Raji (cell line): ENCODE results near the gene COL4A3.
A peak's percentile ranks its signal among the peaks of the same experiment; 100 is the strongest.

Source experiments
- POLR2A ChIP-seq: IDR thresholded peaks from 2 replicates; pipeline ENCODE4 v1.6.1; 2011; ENCODE audit warnings: low read depth, low read length, control low read depth; ENCODE audit not compliant: insufficient read depth

The COL4A3 gene

DNA sequence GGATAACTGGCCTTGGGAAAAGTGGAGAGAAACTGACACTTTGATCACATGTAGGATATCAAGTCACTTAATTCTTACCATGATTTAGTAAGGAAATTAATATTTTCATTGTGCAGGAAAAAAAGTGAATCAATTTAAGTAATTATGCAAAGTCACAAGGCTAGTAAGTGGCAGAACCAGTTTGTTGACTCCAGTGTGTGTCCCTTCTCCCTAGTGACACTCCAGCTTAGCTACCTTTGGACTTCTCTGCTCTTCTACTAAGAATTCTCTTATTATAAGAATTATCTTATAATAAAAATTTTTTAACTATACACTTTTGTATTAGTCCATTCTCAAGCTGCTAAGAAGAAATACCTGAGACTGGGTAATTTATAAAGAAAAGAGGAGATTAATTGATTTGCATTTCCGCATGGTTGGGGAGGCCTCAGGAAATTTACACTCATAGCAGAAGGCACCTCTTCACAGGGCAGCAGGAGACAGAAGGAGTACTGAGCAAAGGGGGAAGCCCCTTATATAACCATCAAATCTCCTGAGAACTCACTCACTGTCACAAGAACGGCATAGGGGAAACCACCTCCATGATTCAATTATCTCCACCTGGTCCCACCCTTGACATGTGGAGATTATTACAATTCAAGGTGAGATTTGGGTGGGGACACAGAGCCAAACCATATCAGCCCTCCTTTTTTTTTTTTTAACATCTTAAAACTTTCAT lies 14.0 kb upstream of the COL4A3 start:
- TF ChIP-seq POLR2A, result no peak

DNA sequence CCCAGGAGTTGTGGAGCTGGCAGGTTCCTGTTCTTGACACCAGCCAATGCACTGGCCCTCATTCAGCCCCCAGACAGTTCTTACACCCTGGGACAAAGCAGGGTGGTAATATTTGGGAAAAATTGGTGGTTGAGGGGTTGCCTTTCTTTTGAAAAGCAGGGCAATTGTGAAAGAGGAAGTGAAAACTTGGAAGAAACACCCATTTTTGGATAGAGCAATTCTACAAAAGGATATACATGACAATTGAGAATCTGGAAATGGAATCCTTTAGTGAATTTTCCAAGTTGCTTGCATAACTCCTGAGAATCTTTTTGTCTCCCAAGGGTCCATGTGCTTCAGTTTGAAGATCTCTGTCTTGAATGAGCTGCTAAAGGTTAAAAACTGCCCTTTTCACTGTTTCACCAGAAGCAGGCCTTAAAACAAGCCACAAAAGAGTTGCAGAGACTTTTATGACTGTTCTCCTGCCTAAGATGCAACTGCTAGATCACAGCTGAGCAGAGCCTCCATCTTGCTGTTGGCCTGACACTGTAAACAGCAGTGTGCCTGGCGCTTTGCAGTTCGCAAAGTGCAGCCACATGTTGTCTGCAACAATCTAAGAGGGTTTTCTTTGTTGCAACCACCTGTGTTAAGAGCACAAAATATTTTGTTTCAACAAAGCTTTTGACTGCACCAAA lies 12.2 kb upstream of the COL4A3 start:
- TF ChIP-seq POLR2A, result no peak

DNA sequence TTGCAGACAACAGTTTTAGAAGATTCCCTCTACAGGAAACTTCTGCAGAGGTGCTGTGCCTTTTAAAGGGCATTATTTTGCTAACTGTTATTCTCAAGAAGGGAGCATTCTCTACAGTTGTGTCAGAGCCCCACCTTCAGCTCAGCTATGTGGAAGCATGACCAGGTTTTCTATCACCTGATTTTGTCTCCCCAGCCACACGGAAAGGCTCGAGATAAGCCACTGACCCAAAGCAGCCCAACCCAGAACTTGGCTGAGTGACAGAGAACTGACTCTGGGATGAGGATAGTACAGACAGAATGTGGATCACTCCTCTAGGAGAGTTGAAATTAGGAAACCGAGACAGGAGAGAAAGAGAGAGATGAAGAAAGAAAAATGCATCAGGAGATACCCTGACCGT lies 11.1 kb upstream of the COL4A3 start:
- no peak for TF ChIP-seq POLR2A

DNA sequence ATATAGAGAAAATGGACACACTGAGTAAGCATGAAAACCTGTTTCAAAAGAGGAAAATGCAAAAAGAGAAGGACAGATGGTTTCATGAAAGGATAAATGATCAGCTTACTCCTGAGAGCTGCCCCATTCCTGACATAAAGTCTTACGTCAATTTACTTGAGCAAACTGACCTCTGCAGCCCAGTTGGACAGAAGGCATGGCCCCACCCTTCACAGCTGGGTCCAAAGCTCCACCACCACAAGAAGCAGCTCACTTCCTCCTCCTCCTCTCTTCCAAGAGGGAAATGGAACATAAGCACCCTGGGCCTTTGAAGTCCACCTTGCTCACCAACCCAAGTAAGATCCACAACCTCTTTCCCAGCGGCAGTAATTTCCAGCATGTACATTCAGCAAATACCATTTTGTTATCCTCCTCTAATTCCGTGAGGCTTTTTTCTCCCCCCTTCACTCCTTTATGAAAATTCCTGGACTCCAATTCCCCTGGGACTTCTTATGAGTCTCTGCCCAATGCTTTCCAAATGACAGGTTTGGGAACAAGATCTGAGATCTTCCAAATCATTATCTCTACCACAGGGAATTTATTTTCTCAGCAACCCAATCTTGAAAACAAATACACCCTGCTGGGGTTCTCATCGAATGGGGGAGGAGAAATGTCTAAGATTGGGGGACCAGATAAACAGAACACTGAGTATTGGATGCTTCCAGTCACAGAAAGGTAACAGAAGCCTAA lies 10.5 kb upstream of the COL4A3 start:
- no peak for TF ChIP-seq POLR2A

DNA sequence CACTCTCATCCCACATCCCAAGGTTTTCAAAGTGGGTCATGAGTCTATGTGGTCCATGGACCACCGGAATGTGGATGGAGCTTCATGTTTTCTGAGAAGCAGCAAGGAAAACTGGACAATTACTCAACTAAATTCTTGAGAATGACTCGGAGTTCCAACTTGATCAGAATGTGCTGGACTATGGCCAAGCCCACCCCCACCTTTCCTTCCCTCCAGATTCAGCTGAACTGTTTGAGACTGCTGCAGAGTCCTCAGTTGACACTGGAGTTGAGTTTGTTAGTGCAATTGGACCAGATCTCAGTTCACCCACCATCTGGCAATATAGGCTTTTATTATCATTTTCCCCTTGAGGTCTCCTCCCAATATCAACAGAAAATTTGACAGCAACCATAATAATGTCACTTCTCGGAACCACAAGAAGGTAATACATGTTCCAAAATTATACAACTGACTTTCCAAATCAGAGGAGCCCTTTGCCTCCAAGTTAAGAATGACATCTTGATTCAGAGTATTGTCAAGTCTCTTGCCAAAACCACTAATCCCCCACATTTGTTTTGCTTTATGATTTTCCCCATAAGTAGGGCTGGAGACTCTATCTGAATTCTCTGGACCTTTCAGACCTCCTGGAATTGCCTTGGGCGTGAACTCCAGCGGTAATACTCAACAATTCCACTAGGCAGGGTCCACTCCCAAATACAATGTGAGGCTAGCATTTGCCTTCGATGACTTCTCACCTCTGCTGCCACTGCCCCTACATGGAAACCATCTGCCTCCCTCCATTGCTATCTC lies 9.2 kb upstream of the COL4A3 start:
- TF ChIP-seq POLR2A, result no peak

DNA sequence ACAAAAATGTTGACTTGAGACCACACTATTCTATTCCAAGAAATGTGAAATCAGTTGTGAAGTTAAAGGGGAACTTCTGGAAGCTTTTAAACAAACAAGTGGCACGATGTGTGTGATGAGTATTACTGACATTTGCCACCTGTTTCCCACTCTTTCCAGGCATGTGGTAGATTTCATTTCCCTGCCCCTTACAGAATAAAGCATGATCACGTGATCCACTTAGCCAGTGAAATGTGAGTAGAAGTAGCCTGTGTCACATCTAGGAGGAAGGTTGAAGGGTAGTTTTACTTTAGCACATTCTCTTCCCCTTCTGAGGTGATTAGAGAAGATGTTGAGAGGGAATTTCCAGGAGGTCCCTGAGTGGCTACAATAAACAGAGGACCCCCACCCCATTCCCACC lies 4.3 kb upstream of the COL4A3 start:
- TF ChIP-seq POLR2A, result no peak

DNA sequence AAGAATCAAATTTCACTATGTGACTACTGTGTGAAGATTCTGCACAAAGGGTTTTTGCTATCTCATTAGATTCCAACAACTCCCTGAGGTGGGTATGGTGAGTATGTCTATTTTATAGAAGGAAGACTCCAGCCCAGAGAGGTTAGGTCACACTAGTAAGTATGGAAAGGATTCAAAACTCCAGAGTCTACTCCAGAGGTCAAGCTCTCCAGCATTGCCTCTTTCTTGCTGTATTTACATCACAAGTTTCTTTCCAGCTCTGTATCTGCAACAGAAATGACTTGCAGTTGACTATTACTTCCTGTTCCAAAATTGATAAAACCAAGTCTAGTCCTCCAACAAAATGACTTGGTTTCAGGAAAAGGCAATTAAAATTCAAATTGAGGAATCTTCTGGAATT lies 2.5 kb upstream of the COL4A3 start:
- TF ChIP-seq POLR2A, result no peak

DNA sequence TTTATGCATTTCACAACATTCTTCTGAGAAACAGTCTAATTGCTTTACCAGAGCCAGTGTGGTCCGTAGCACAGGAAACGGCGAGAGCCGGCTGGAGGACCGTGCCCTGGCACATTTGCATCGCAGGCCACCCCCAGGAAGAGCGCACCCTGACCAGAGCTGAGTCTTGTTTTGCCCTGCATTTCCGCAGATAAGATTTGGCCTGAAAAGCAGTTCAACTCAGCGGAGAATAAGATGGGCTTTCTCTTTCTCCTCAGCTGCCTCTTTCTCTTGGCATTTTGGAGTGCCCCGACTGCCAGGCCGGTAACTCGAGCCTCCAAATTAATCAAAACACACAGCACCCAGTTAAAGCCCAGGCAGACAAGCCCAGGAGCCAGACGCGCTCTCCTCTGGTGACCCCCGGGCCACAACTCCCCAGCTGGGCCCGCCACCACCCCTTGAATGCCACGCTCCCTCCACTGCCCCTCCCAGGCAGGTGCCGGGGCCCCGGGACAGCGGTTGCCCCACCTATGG lies 883 bp upstream of the COL4A3 start:
- peak; percentile 49 for TF ChIP-seq POLR2A

DNA sequence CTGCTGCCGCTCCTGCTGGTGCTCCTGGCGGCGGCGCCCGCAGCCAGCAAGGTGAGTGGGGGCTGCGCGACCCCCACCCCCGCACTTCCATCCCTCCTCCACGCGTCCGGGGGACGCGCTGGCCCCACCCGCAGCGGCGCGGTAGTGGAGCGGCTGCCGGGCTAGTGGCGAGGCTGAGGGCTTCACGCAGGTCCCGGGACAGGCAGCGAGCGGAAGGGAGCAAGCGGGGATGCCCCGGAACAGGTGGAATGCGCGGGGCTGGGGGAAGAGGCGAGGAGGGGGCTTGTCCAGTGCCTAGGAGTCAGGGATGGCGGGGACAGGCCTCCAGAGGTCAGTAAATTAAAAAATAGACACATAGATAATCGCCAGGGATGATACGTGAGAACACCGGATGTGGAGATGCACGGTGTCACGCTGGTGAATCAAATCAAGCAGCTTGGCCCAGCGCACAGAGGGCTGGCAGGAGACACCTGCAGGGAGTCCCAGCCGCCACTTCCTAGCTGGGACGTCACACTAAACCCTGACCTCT lies 403 bp downstream of the COL4A3 start:
- peak; percentile 40; the same call in 1 of the 2 replicates for TF ChIP-seq POLR2A

DNA sequence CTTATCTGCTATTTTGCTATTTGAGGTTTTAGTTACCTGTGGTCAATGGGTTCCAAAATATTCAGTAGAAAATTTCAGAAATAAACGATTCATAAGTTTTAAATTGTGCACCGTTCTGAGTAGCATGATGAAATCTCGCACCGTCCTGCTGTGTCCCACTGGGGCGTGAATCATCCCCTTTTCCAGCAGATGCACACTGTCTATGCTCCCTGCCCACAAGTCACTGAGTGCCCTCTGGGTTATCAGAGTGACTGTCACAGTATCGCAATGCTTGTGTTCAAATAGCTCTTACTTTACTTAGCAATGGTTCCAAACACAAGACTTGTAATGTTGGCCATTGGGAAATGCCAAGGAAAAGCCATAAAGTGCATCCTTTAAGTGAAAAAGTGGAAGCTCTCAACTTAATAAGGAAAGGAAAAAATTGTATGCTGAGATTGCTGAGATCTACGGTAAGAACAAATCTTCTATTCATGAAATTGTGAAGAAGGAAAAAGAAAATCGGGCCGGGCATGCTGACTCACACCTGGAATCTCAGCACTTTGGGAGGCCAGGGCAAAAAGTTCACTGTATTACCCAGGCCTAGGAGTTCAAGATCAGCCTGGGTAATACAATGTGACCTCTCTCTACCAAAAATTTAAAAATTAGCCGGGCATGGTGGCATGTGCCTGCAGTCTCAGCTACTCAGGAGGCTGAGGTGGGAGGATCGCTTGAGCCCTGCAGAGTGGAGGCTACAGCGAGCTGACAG lies 13.3 kb downstream of the COL4A3 start:
- no peak for TF ChIP-seq POLR2A

DNA sequence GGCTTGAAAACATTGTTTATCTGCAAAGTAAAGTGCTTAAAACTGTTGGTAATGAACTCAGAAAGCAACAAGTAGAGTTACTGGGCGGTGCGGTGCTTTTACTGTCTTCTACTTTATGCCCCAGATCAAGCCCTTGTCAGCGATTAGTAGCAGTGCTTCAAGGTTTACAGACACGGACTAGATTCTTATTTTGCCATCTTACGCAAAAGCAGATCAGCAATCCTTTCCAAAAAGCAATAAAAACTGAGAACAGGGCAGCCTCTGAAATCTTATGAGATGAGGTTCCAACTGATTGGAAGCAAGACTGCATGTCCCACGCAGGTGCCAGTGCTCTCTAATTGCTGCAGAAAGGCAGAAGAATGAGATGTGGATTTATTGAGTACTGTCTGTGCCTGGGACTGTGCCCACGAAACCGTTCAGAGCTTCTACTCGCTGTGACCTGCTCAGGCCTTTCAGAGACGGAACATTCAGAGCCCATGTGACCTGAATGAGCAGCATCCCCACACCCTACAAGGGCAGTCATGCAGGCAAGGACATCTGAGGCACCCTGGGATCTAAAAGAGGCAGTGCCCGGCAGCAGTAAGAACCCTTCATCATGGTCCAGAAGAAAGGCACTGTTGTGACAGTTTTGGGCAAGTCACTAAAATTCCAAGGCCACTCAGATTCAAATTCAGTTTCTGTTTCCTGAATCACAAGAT lies 15.7 kb downstream of the COL4A3 start:
- TF ChIP-seq POLR2A, result no peak

DNA sequence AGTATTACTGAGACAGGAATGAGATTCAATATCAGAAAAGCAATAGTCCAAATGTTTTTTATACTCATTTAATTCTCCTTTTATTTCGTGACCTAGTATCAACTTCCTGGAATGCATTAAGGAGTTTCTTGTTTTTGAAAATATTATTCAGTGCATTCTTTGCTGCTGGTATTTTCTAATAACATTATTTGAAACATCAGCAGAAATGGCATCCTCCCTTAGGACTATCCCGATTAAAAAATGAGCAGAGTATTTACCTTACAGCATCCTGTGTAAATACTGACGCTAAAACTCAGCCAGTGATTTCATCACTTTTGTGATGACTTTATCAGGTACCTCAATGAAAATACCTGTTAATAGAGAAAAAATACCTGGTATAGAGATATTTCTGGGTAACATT lies 16.3 kb downstream of the COL4A3 start:
- TF ChIP-seq POLR2A, result no peak

DNA sequence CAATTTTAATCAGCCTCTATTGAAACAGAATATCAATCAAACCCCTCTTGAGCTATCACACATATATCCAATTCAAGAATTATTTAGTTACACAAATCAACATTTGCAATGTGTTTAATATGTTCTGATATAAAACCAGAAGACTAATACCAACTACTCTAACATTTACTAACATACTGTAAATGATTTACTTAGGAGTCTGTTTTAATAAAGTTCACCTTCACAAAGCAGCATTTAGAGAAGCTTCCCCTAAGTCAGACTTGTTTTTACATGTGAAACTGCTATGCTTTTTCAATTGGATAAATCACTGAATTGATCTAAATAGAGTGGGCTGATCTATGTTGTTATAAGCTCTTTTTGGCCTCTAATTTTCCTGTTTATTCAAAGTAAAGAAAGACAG lies 18.3 kb downstream of the COL4A3 start:
- TF ChIP-seq POLR2A, result no peak
